NCI-H446 (cell line): ENCODE data around the gene KCNK13.
"Not testable (repeated sequence)": the region's sequence is repeated elsewhere in the genome, so short reads cannot be mapped to it uniquely, and the experiment has no call there.

ENCODE experiments used
- DNase-seq, 2 experiments: peaks; one replicate each; lab custom pipeline; 2025; lab: John Stamatoyannopoulos, UW

Gene KCNK13

GRCh38 chr14:90193925-90194324, 132.1 kb downstream of the KCNK13 start:
- peak in 1 of 2 experiments; percentile 8 for DNase-seq

GRCh38 chr14:90194706-90195105, 132.9 kb downstream of the KCNK13 start:
- DNase-seq = no peak

GRCh38 chr14:90198541-90199060, 136.8 kb downstream of the KCNK13 start:
- no peak for DNase-seq

- not testable (repeated sequence) for DNase-seq
These were observed 138.8 kb downstream of the KCNK13 start for GRCh38 chr14:90200546-90200945.

- no peak for DNase-seq
These were observed 139.6 kb downstream of the KCNK13 start for GRCh38 chr14:90201344-90201743.

GRCh38 chr14:90204516-90204915, 142.7 kb downstream of the KCNK13 start:
- peak in 1 of 2 experiments; percentile 21 for DNase-seq

GRCh38 chr14:90213099-90213748, 151.4 kb downstream of the KCNK13 start:
- peak in 1 of 2 experiments; percentile 21 for DNase-seq

- DNase-seq = no peak
These were observed 166.7 kb downstream of the KCNK13 start for GRCh38 chr14:90228478-90228877.

GRCh38 chr14:90229942-90230341, 168.1 kb downstream of the KCNK13 start:
- not testable (repeated sequence) for DNase-seq
